ENCODE results near the gene PKD2L1.
A peak's percentile ranks its signal among the peaks of the same experiment; 100 is the strongest.

Gene PKD2L1

GRCh38 chr10:100355086-100355485, 25.1 kb upstream of the PKD2L1 start:
- no peak for DNase-seq

GRCh38 chr10:100353770-100354485, 23.9 kb upstream of the PKD2L1 start:
- DNase-seq = no peak

GRCh38 chr10:100350914-100351485, 21.0 kb upstream of the PKD2L1 start:
- no peak for DNase-seq

- DNase-seq = no peak
These were observed 19.6 kb upstream of the PKD2L1 start for GRCh38 chr10:100349672-100350071.

- DNase-seq = no peak
These were observed 19.1 kb upstream of the PKD2L1 start for GRCh38 chr10:100349087-100349486.

DNA sequence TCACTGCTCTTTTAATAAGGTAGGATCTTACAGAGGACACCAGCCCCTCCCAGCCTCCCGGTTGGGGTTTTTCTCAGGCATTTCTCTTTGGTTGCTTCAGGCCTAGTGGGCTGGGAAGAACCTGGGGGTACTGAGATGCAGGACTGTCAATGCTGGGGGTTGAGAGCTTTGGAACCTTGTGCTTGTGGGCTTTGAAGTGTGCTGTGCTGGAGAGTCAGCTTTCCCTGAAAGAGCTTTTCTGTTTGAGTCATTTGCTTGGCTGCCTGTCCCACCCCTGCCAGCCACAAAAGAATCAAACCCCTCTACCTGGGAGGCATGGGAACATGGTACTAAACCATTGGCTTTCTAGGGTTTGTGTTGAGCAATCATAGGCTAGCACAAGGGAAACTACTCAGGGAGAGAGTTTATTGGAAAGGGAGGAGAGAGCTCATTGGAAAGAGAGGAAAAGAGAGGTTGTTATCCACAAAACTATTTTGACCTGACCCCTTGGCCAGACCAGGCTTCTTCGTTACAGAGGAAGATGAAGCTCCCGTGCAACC, 18.4 kb upstream of the PKD2L1 start:
- no peak for DNase-seq

- no peak for DNase-seq
These were observed 17.7 kb upstream of the PKD2L1 start for GRCh38 chr10:100347568-100348195.

- DNase-seq = peak; percentile 93
These were observed 16.9 kb upstream of the PKD2L1 start, which contains the start of gene SCD for GRCh38 chr10:100346765-100347567. Gene SCD (plus strand): TSS chr10:100347233. CDS start chr10:100347505, 272 bp downstream.

DNA sequence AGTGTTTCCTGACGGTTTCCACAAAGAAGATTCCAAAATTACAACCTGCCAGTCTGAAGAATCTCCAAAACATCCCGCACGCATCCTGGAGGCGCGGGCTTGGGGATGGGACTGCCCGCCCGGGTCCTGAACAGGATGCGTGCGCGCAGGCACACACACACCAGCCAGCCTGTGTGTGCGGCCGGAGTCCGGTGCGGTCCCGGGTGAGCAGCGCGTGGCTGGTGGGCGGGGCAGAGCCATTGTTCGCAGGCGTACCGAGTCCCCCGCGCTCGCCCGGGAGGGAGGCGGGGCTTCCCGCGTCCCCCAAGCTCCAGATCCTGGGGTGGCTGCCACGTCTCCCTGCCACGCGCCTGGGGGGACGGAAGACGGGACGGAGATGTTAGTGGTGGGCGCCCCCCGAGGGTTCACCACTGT, 16.3 kb upstream of the PKD2L1 start:
- peak; percentile 23 for DNase-seq

GRCh38 chr10:100345570-100346330, 15.7 kb upstream of the PKD2L1 start:
- no peak for DNase-seq

DNA sequence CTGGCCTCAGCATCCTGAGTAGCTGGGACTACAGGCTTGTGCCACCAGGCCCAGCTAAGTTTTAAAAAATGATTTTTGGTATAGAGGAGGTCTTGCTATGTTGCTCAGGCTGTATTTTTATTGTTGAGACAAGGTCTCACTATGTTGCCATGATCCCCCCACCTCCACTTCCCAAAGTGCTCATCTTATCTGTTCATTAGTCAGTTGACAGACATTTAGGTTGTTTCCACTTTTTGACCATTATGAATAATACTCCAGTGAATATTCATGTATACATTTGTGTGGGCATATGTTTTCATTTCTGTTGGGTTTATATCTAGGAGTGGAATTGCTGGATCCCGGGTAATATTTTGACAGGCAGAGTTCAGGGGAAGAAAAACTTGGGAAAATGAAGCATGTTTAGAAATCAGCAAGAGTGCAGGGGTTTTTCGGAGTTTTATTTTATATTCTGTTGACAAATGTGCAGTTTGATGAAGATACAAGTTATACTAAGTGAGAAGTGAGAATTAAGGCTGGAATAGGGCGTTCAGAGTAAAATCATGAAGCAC, 14.3 kb upstream of the PKD2L1 start:
- no peak for DNase-seq

DNA sequence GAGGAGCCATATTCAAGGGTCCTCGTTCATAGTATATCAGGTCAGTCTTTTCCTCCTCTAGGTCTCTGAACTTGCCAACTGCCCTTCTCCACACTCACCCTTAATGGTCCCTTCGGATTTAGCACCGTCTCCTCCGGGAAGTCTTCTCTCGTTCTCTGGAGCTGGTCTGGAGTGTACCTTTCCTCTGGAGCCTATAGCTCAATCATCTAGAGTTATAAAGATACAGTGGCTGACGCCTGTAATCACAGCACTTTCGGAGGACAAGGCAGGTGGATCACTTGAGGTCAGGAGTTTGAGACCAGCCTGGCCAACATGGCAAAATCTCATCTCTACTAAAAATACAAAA, 12.6 kb upstream of the PKD2L1 start:
- no peak for DNase-seq

DNA sequence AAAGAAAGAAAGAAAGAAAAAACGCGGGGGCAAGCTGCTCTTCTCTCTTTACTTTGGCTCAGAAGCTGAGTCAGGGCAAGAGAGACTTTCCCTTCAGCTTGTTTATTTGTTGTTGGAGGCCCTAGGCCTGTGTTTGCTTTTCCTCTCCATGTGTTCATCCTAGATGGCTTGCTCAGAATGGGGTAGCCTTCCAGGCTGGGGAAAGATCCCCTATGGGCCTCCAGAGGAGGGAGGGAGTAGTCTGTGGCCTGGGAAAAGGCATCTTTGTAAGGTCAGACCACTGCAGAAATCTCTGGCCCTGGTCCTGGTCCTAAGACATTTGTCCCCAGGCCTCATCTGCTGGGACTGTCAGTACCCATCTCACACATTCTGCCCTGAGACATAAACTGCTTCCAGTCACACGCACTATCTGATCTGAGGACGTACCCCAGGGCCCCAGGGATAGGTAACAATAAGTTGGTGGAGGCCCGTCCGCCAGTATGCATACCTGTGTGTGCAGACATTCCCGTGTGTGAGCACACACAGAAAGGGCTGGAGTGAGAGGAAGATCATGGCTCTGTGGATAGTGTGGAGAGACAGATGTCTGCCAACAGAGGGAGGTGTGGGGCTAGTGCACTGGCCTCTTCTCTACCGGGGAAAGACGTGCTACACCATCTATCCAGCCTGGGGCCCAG, 12.1 kb upstream of the PKD2L1 start:
- peak; percentile 15 for DNase-seq

DNA sequence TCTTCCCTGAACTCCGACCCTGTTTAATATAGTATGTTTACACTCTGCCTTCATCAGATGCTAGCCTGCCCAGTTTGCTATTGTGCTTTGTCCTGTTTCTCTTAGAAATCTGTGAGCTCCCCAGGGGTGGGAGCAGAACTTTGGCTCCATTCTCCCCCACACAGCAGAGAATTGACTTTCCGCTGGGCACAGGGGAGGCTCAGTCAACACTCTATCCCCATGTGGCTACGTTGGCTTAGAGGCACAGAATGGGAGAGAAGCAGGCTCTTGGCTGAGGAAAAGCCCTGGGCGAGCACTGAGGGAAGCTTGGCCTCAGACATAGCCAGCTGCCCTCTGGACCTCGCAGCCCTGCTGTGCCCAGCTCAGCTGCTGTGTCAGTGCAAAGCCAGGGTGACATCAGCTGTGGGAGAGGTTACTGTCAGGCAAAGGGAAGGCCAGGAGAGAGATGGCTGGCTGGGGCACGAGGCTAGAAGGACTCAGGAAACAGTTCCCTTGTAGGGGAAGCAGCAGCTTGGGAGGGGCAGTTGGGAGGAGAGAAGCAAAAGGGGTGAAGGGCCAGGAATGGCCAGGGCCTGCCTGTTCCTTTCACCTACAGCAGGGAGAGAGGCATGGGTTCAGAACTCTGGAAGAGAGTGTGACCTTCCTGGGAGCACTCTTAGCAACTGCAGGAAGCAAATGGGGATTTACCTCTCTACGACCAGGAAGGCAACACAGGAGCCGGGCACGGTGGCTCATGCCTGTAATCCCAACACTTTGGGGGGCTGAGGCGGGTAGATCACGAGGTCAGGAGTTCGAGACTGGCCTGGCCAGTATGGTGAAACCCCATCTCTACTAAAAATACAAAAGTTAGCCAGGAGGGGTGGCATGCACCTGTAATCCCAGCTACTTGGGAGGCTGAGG, 11.2 kb upstream of the PKD2L1 start:
- no peak for DNase-seq

- no peak for DNase-seq
These were observed 9.2 kb upstream of the PKD2L1 start for GRCh38 chr10:100339236-100339635.

DNA sequence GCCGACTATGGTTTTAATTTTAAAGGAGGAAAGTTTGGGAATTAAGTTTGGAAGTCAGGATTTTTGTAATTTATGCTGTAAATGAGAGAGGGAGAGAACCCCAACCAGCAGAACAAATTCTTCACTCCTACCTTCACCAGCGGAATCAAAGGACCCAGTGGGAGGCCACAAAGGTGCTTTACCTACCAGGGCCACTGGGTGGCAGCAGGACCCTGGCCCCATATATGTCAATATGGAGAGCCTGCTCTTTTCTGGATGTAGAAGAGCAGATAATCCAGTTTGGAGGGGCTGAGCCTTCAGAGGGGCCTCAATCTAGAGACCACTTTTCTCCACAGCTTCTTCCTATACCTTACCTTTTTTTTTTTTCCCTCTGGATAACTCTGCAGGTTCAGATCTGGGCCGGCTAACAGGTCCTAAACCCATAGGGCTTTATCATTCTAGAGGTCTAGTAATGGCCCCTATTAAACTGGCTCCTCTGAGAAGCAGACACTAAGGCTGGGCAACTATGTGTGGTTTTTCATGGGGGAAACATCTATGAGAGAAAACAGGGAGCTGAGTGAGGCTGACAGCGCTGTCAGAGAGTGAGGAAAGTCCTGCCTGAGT, 8.5 kb upstream of the PKD2L1 start:
- no peak for DNase-seq

- no peak for DNase-seq
These were observed 4.7 kb upstream of the PKD2L1 start for GRCh38 chr10:100334762-100335161.

GRCh38 chr10:100333661-100334440, 3.8 kb upstream of the PKD2L1 start:
- DNase-seq = no peak

GRCh38 chr10:100333106-100333505, 3.1 kb upstream of the PKD2L1 start:
- no peak for DNase-seq
